ENCODE results near the gene SESN1.

DNA sequence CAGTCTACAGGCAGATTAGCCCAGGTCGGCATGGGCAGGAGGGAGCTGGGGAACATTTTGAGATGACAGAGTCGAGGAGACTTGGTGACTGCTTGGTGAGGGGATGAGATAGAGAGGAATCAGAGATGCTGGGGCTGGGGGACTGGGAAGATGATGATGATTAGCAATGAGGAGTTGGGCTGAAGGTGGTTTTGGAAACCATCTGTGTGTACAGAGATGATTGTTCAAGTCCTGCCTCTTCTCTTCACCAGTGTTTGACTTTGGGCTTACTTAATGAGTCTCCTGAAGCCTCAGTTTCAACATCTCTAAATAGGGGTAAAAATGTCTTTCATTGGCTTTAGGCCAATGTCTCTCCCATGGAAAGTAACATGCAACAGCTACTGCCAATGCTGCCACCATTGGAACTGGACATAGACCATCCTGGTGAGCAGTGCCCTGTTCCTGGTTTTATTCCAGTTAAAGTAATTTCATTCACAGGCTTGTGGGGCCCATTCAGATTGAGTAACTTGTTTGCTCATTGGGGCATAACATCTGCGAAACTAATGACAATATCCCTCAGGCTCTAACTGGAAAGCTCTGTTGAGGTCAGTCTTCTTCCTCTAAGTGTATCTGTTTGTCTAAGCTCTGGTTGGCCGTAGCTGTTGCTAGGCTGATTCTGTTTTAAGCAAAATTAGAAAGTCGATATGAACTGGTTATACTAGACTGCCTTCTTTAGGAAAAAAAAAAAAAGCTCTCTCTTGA, 147.4 kb downstream of the SESN1 start:
- TF ChIP-seq, protein P1, sequence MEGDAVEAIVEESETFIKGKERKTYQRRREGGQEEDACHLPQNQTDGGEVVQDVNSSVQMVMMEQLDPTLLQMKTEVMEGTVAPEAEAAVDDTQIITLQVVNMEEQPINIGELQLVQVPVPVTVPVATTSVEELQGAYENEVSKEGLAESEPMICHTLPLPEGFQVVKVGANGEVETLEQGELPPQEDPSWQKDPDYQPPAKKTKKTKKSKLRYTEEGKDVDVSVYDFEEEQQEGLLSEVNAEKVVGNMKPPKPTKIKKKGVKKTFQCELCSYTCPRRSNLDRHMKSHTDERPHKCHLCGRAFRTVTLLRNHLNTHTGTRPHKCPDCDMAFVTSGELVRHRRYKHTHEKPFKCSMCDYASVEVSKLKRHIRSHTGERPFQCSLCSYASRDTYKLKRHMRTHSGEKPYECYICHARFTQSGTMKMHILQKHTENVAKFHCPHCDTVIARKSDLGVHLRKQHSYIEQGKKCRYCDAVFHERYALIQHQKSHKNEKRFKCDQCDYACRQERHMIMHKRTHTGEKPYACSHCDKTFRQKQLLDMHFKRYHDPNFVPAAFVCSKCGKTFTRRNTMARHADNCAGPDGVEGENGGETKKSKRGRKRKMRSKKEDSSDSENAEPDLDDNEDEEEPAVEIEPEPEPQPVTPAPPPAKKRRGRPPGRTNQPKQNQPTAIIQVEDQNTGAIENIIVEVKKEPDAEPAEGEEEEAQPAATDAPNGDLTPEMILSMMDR (IDR thresholded peaks at IDR 0.05), result no peak
- TF ChIP-seq POLR2A (IDR thresholded peaks at IDR 0.05; ENCODE audit: low read length) (no peak), ESRRA (IDR thresholded peaks at IDR 0.05; ENCODE audit: borderline replicate concordance, low read length) (no peak), EP300 (IDR thresholded peaks at IDR 0.05) (no peak), SMC3 (IDR thresholded peaks at IDR 0.05) (no peak), POLR2AphosphoS2 (conservative IDR thresholded peaks at IDR 0.05; ENCODE audit: low read length) (no peak), ZC3H11A (IDR thresholded peaks at IDR 0.05) (no peak), ZFP36 (IDR thresholded peaks at IDR 0.05; ENCODE audit: borderline replicate concordance, partially characterized antibody) (no peak)
- TF ChIP-seq, protein P2, sequence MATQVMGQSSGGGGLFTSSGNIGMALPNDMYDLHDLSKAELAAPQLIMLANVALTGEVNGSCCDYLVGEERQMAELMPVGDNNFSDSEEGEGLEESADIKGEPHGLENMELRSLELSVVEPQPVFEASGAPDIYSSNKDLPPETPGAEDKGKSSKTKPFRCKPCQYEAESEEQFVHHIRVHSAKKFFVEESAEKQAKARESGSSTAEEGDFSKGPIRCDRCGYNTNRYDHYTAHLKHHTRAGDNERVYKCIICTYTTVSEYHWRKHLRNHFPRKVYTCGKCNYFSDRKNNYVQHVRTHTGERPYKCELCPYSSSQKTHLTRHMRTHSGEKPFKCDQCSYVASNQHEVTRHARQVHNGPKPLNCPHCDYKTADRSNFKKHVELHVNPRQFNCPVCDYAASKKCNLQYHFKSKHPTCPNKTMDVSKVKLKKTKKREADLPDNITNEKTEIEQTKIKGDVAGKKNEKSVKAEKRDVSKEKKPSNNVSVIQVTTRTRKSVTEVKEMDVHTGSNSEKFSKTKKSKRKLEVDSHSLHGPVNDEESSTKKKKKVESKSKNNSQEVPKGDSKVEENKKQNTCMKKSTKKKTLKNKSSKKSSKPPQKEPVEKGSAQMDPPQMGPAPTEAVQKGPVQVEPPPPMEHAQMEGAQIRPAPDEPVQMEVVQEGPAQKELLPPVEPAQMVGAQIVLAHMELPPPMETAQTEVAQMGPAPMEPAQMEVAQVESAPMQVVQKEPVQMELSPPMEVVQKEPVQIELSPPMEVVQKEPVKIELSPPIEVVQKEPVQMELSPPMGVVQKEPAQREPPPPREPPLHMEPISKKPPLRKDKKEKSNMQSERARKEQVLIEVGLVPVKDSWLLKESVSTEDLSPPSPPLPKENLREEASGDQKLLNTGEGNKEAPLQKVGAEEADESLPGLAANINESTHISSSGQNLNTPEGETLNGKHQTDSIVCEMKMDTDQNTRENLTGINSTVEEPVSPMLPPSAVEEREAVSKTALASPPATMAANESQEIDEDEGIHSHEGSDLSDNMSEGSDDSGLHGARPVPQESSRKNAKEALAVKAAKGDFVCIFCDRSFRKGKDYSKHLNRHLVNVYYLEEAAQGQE (IDR thresholded peaks at IDR 0.05), result no peak
- TF ChIP-seq, protein P3, sequence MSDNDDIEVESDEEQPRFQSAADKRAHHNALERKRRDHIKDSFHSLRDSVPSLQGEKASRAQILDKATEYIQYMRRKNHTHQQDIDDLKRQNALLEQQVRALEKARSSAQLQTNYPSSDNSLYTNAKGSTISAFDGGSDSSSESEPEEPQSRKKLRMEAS (IDR thresholded peaks at IDR 0.05), result no peak
